HG03097 (cell line): ENCODE results near the gene RBM33.
"Not testable (repeated sequence)": the region's sequence is repeated elsewhere in the genome, so short reads cannot be mapped to it uniquely, and the experiment has no call there.

Source experiments
- ATAC-seq: cut with Tn5 transposase; IDR thresholded peaks from one replicate; pipeline ENCODE4 v1.9.1; 2021; ENCODE audit not compliant: unreplicated experiment, low FRiP score

The RBM33 gene

DNA sequence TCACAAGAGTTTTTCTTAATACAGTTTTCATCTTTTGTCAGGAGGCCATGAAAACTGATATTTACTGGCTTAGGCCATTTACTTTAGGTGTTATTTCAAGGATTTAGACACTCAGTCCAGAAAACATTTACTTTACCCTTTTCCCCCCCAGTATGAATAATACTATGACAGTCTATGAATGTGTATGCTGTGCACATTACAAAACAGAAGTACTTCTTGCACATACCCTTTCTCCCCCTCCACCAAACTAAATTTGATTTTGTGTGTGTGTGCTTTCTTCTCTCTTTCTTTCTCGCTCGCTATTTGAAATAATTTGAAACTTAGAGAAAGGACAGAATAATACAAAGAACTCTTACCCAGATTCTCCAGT lies 41.3 kb downstream of the RBM33 start:
- peak; percentile 4 for ATAC-seq

GRCh38 chr7:155686620-155687324 lies 42.3 kb downstream of the RBM33 start:
- not testable (repeated sequence) for ATAC-seq

DNA sequence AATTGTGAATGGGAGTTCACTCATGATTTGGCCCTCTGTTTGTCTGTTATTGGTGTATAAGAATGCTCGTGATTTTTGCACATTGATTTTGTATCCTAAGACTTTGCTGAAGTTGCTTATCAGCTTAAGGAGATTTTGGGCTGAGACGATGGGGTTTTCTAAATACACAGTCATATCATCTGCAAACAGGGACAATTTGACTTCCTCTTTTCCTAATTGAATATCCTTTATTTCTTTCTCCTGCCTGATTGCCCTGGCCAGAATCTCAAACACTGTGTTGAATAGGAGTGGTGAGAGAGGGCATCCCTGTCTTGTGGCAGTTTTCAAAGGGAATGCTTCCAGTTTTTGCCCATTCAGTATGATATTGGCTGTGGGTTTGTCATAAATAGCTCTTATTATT lies 43.8 kb downstream of the RBM33 start:
- not testable (repeated sequence) for ATAC-seq

GRCh38 chr7:155690655-155691054 lies 46.2 kb downstream of the RBM33 start:
- ATAC-seq = not testable (repeated sequence)

DNA sequence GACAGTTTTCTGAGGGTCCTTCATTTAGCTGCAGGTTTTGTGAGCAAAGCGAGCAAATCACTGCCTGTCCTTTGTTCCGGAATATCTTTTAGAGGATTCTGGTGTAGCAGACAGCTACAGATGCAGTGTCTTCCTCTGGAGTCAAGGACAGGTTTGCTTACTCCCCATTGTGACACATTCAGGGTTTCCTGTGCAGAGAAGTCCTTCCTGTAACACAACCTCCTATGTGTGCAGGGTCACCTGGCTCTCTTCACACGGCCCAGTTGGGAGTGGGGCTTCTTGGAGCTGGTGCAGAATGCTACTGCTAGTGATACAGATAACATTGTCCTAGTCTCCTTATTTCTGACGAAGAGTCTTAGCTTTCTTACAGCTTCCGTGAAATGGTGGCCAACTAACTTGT lies 47.9 kb downstream of the RBM33 start:
- peak; percentile 50 for ATAC-seq

- ATAC-seq = no peak
Observed at GRCh38 chr7:155693826-155694225, 49.4 kb downstream of the RBM33 start.

- no peak for ATAC-seq
Observed at GRCh38 chr7:155694851-155695250, 50.4 kb downstream of the RBM33 start.

- no peak for ATAC-seq
Observed at GRCh38 chr7:155696747-155697146, 52.3 kb downstream of the RBM33 start.

DNA sequence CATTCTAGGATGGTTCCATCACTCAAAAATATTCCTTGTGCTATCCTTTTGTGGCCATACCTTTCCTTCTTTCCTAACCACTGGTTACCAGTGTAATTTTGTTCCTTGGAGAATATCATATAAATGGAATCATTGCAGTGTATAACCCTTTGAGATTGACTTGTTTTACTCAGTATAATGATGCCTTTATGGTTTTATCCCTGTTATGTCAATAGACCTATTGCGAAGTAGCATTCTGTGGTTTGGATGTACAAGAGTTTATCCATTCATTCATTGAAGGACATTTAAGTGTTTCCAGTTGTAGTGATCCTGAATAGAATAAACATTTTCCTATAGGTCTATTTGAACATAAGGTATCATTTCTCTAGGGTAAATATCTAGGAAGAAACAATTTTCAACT lies 54.2 kb downstream of the RBM33 start:
- ATAC-seq = no peak

- no peak for ATAC-seq
Observed at GRCh38 chr7:155699180-155699579, 54.7 kb downstream of the RBM33 start.

DNA sequence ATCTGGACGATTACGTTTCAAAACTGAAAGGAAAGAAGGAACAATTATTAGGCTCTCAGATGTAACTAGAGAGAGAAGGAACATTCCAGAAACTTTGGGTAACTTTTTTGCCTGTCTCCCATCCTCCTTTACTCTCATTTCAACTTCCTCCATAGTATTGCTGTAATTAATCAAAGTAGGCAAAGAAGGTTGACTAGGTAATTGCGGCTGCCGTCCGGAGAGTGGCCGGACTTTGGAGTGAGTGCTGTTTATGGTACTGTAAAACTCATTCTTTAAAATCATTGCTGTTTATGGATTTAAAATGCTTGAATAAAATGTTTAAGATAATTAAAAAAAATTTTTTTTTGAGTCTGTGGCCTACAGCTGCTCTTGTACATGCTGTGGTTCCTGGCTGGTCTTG lies 56.4 kb downstream of the RBM33 start:
- ATAC-seq = no peak

DNA sequence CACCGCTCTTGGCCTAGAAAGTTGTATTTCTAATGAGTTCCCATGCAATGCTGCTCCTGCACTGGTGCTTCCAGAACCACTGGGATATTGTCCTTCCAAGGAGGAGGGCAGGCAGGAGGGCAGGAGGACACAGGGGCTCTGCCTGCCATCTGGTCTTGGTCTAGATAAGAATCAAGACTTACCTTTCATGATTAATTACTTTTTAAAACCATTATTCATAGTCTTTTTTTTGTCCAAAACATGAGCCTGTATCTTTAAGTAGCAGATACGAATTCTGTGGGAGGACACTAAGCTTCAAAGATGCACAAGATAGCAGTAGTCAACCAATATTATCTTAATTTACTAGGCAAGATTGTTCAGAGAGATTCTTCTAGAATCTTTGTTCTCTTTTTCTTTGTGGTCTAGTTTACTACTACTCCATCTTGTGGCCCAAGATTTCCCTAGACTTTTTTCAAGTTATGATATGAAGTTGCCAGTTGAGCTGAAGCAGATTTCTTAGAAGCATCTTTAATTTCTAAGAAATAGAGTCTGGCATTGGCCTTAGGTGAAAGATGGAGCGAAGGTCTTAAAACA lies 57.6 kb downstream of the RBM33 start:
- no peak for ATAC-seq

GRCh38 chr7:155702616-155703015 lies 58.2 kb downstream of the RBM33 start:
- no peak for ATAC-seq

- ATAC-seq = no peak
Observed at GRCh38 chr7:155705623-155706360, 61.3 kb downstream of the RBM33 start.

DNA sequence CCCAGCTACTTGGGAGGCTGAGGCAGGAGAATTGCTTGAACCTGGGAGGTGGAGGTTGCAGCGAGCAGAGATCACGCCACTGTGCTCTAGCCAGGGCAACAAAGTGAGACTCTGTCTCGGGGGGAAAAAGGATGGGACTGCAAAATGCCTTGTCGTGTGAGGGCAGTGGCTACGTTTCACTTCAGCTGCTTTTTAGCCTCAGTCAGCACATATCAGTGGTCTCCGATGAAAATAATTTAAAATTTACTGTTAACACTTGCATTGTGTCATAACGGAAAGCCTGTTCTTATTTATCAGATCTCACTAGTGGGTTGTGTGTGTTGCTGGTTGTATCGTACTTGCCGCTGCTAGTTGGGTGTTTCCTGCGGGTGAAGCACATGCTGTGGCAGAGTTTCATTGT lies 61.9 kb downstream of the RBM33 start:
- ATAC-seq = no peak

DNA sequence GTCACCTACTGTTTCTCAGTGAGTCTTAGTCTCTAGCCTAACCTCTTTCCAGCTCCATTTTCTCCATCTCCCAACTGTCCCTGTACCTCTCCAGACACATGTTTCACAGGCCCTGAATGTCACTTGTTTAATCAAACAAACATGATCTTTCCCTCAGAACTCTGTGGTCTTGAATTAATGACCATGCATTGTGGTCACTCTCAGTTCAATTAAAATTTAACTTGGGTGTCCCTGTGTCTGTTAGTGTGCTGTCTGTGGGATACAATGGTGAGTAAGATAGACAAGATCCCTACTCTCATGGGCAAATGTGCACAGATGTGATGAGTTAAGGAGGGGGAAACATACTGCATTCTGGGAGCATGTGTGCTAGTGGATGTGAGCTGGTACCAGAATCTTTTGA lies 65.0 kb downstream of the RBM33 start:
- ATAC-seq = peak; percentile 42

DNA sequence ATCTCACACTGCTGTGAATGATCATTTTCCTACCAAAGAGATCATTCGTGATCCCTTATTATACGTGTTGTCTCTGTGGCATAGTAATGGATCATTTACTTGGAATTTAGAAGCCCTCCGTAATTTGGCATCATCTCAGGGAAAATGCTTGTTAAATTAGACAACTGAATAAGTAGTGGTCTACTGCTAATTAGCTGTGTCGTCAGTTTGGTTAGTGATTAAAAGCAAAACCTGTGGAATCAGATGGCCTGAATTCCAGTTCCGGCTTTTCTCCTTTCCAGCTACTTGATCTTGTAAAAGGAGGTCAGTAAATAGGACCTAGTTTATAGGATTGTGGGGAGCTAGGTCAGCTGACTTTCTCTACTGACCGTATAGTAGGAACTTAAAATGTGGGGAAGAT lies 65.6 kb downstream of the RBM33 start:
- no peak for ATAC-seq

GRCh38 chr7:155710530-155710929 lies 66.1 kb downstream of the RBM33 start:
- no peak for ATAC-seq

DNA sequence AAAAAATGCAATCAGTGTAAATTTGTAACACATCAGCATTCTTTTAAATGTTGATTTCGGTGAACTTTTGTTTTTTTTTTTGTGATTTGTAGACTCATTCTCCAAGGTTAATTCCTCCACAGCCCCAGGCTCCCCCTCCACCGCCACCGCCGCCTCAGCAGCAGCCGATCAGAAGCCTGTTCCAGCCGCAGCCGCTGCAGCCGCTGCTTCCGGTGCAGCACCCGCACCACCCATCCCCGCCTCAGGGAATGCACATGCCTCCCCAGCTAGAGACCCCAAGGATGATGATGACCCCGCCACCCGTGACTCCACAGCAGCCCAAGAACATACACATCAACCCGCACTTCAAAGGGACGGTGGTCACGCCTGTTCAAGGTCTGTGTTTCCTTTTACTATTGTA lies 66.6 kb downstream of the RBM33 start:
- ATAC-seq = no peak

DNA sequence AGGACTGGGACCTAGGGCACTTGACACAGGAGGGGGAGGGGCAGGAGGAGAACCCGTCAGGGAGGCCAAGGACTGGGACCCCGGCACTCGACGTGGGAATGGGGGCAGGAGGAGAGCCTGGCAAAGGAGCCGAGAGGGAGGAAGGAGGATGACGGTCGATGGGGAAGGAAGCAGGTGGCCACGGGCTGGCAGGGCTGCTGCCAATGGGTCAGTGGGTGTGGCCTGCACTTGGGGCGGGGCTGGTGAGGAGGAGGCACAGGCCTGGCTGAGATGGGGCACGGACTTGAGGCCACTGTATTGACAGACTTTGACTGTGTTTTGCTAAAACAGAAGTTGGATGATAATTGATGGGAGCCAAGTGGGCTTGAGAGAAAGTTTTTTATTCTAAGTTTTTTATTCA lies 68.9 kb downstream of the RBM33 start:
- ATAC-seq = no peak

DNA sequence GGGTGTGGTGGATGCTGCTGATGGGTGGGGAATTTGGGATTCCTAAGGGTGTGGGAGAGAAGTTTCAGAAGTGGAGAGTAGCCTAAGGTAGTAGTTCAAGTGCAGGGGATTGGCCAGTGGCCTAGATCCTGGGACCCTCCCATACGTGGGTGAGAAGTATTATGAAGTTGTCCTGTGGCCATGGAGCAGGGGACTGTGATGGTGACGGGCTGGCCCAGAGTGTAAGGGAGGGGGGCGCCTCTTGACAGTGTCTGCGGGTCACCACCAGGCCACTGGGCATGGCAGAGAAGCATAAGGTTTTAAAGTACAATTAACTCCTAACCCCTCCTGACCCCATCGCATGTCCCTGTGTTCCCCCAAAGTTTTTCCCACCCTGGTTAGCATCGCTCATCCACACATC lies 70.2 kb downstream of the RBM33 start:
- ATAC-seq = no peak
